HEK293 (cell line): Measurements from ENCODE around the gene ROR2.

ENCODE experiments used
- CTCF ChIA-PET: fragments of 350-600 bp; formaldehyde crosslinking; extraction: SDS; loops from one replicate; lab custom pipeline; 2021; ENCODE audit warnings: antibody characterized with exemption; lab: Yijun Ruan, JAX
- POLR2A ChIA-PET: fragments of 300-600 bp; formaldehyde crosslinking; extraction: SDS; loops from one replicate; lab custom pipeline; 2020; ENCODE audit warnings: antibody characterized with exemption, inconsistent platforms; lab: Yijun Ruan, JAX
- H3K27ac ChIP-seq: fragments of 200-500 bp; sonication (Bioruptor generic); 2 replicates; pipeline ENCODE4 v1.5.1; 2014; ENCODE audit warnings: low read depth, low read length, control low read depth, inconsistent platforms; ENCODE audit errors: extremely low read depth
- H3K36me3 ChIP-seq, 2 experiments: fragments of 200-500 bp in 1 of 2; sonication (Bioruptor generic) in 1 of 2; 1 replicate in 1 of 2; 2 replicates in 1 of 2; pipeline ENCODE4 v1.5.1; 2014 to 2017; ENCODE audit warnings: inconsistent platforms in 2 of 2, low read length in 2 of 2; ENCODE audit not compliant: control insufficient read depth in 2 of 2, insufficient read depth in 1 of 2
- H3K4me1 ChIP-seq: fragments of 200-500 bp; sonication (Bioruptor generic); 2 replicates; pipeline ENCODE4 v1.5.1; 2014; ENCODE audit warnings: mild to moderate bottlenecking, low read length, inconsistent platforms; ENCODE audit not compliant: control insufficient read depth, insufficient read depth
- H3K4me3 ChIP-seq: 2 replicates; pipeline ENCODE4 v1.5.1; 2011; ENCODE audit warnings: low read depth, mild to moderate bottlenecking, control low read depth, low read length, moderate library complexity
- H3K9me3 ChIP-seq: fragments of 200-500 bp; sonication (Bioruptor generic); 2 replicates; pipeline ENCODE4 v1.5.1; 2014; ENCODE audit warnings: low read depth, low read length, inconsistent platforms; ENCODE audit not compliant: control insufficient read depth, insufficient read depth
- EGR2 ChIP-seq: fragments of 450-650 bp; formaldehyde crosslinking; IDR thresholded peaks from 2 replicates; pipeline ENCODE4 v1.5.1; 2016; ENCODE audit warnings: low read depth, missing biosample characterization, missing genetic modification characterization
- FEZF1 ChIP-seq: fragments of 450-650 bp; formaldehyde crosslinking; IDR thresholded peaks from 2 replicates; pipeline ENCODE4 v1.5.1; 2016; ENCODE audit warnings: missing biosample characterization, missing genetic modification characterization
- GLI2 ChIP-seq: fragments of 450-650 bp; formaldehyde crosslinking; IDR thresholded peaks from 2 replicates; pipeline ENCODE4; 2017; ENCODE audit warnings: missing biosample characterization, missing genetic modification characterization, low read depth, borderline replicate concordance
- GLIS1 ChIP-seq: fragments of 450-650 bp; formaldehyde crosslinking; IDR thresholded peaks from 2 replicates; pipeline ENCODE4 v1.5.1; 2016; ENCODE audit warnings: missing biosample characterization, missing genetic modification characterization
- HOXA7 ChIP-seq: sonication (generic); formaldehyde crosslinking; IDR thresholded peaks from 2 replicates; pipeline ENCODE4 v1.8.1; 2022; ENCODE audit warnings: missing genetic modification reagents, borderline replicate concordance
- KLF7 ChIP-seq: fragments of 450-650 bp; formaldehyde crosslinking; IDR thresholded peaks from 2 replicates; pipeline ENCODE4 v1.5.1; 2016; ENCODE audit warnings: missing biosample characterization, missing genetic modification characterization, borderline replicate concordance
- REPIN1 ChIP-seq: fragments of 450-650 bp; formaldehyde crosslinking; IDR thresholded peaks from 2 replicates; pipeline ENCODE4 v1.5.1; 2017; ENCODE audit warnings: missing biosample characterization, missing genetic modification characterization, low read depth
- SP7 ChIP-seq: fragments of 450-650 bp; formaldehyde crosslinking; IDR thresholded peaks from 2 replicates; pipeline ENCODE4 v1.5.1; 2016; ENCODE audit warnings: missing biosample characterization, missing genetic modification characterization
- ZBTB20 ChIP-seq: fragments of 450-650 bp; formaldehyde crosslinking; IDR thresholded peaks from 2 replicates; pipeline ENCODE4 v1.5.1; 2016; ENCODE audit warnings: missing biosample characterization, missing genetic modification characterization
- ZBTB48 ChIP-seq: fragments of 450-650 bp; formaldehyde crosslinking; IDR thresholded peaks from 2 replicates; pipeline ENCODE4 v1.5.1; 2016; ENCODE audit warnings: missing biosample characterization, missing genetic modification characterization
- ZIC2 ChIP-seq: fragments of 450-650 bp; formaldehyde crosslinking; IDR thresholded peaks from 2 replicates; pipeline ENCODE4 v1.5.1; 2016; ENCODE audit warnings: missing biosample characterization, missing genetic modification characterization
- ZNF157 ChIP-seq: fragments of 450-650 bp; formaldehyde crosslinking; IDR thresholded peaks from 2 replicates; pipeline ENCODE4 v1.5.1; 2016; ENCODE audit warnings: missing biosample characterization, missing genetic modification characterization
- ZNF175 ChIP-seq: fragments of 450-650 bp; formaldehyde crosslinking; IDR thresholded peaks from 2 replicates; pipeline ENCODE4 v1.5.1; 2016; ENCODE audit warnings: missing biosample characterization, missing genetic modification characterization
- ZNF18 ChIP-seq: fragments of 450-650 bp; formaldehyde crosslinking; IDR thresholded peaks from 2 replicates; pipeline ENCODE4 v1.5.1; 2016; ENCODE audit warnings: missing biosample characterization, missing genetic modification characterization
- ZNF335 ChIP-seq: fragments of 450-650 bp; formaldehyde crosslinking; conservative IDR thresholded peaks from 2 replicates; pipeline ENCODE4 v1.5.1; 2016; ENCODE audit warnings: missing biosample characterization, missing genetic modification characterization
- ZNF585B ChIP-seq: fragments of 450-650 bp; formaldehyde crosslinking; IDR thresholded peaks from 2 replicates; pipeline ENCODE4 v1.5.1; 2016; ENCODE audit warnings: missing biosample characterization, missing genetic modification characterization
- ZNF623 ChIP-seq: fragments of 450-650 bp; formaldehyde crosslinking; IDR thresholded peaks from 2 replicates; pipeline ENCODE4 v1.5.1; 2016; ENCODE audit warnings: missing biosample characterization, missing genetic modification characterization
- ZNF624 ChIP-seq: fragments of 450-650 bp; formaldehyde crosslinking; IDR thresholded peaks from 2 replicates; pipeline ENCODE4 v1.5.1; 2017; ENCODE audit warnings: missing biosample characterization, missing genetic modification characterization
- ZNF629 ChIP-seq: fragments of 450-650 bp; formaldehyde crosslinking; IDR thresholded peaks from 2 replicates; pipeline ENCODE4 v1.5.1; 2017; ENCODE audit warnings: missing biosample characterization, missing genetic modification characterization
- ZNF707 ChIP-seq: fragments of 450-650 bp; formaldehyde crosslinking; IDR thresholded peaks from 2 replicates; pipeline ENCODE4 v1.5.1; 2016; ENCODE audit warnings: missing biosample characterization, missing genetic modification characterization
- ZNF791 ChIP-seq: fragments of 450-650 bp; formaldehyde crosslinking; IDR thresholded peaks from 2 replicates; pipeline ENCODE4 v1.5.1; 2016; ENCODE audit warnings: missing biosample characterization, missing genetic modification characterization
- ZNF792 ChIP-seq: fragments of 450-650 bp; formaldehyde crosslinking; IDR thresholded peaks from 2 replicates; pipeline ENCODE4 v1.5.1; 2016; ENCODE audit warnings: missing biosample characterization, missing genetic modification characterization
- ZNF830 ChIP-seq: fragments of 450-650 bp; IDR thresholded peaks from 2 replicates; pipeline ENCODE4 v1.5.0; 2018; ENCODE audit warnings: missing biosample characterization, missing genetic modification characterization, low read depth, mild to moderate bottlenecking, moderate library complexity
- TF ChIP-seq, protein P1 (sequence below): fragments of 450-650 bp; formaldehyde crosslinking; IDR thresholded peaks from 2 replicates; pipeline ENCODE4 v1.5.1; 2016; ENCODE audit warnings: missing biosample characterization, missing genetic modification characterization, low read depth
- TF ChIP-seq, protein P2 (sequence below): fragments of 450-650 bp; formaldehyde crosslinking; IDR thresholded peaks from 2 replicates; pipeline ENCODE4 v1.5.1; 2016; ENCODE audit warnings: missing biosample characterization, missing genetic modification characterization
- TF ChIP-seq, protein P3 (sequence below): fragments of 450-650 bp; formaldehyde crosslinking; IDR thresholded peaks from 2 replicates; pipeline ENCODE4 v1.5.1; 2017; ENCODE audit warnings: missing biosample characterization, missing genetic modification characterization
- TF ChIP-seq, protein P4 (sequence below): fragments of 450-650 bp; formaldehyde crosslinking; IDR thresholded peaks from 2 replicates; pipeline ENCODE4 v1.5.0; 2017; ENCODE audit warnings: missing biosample characterization, missing genetic modification characterization, borderline replicate concordance

ROR2 gene

DNA sequence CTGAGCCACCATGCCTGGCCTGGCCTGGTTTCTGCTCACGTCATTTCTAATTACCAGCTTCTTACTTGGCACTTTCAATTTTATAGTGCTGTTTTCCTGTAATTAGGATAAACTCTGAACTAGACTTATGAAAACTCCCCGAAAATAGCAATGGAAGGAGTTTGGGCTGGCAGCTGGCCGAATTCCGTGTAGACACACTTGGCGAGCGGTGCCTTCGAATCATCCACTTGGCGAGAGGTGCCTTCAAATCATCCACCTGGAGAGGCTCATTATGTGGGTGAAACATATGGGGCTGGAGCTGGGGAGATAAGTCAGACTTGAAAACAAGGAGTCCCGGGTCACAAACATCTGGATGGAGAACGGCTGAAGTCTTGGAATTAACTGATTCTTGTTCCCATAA lies 203.7 kb downstream of the ROR2 start (continued):
- no peak for TF ChIP-seq ZNF792 (tag by site-specific recombination)
- TF ChIP-seq ZIC2 (tag by site-specific recombination): no peak
- TF ChIP-seq SP7: no peak
- TF ChIP-seq, protein P1, sequence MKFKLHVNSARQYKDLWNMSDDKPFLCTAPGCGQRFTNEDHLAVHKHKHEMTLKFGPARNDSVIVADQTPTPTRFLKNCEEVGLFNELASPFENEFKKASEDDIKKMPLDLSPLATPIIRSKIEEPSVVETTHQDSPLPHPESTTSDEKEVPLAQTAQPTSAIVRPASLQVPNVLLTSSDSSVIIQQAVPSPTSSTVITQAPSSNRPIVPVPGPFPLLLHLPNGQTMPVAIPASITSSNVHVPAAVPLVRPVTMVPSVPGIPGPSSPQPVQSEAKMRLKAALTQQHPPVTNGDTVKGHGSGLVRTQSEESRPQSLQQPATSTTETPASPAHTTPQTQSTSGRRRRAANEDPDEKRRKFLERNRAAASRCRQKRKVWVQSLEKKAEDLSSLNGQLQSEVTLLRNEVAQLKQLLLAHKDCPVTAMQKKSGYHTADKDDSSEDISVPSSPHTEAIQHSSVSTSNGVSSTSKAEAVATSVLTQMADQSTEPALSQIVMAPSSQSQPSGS: no peak
- TF ChIP-seq FEZF1 (tag by site-specific recombination): no peak
- no peak for TF ChIP-seq GLIS1 (tag by site-specific recombination)
- no peak for TF ChIP-seq HOXA7
- no peak for TF ChIP-seq ZNF585B
- TF ChIP-seq EGR2 (tag by site-specific recombination): no peak
- no peak for TF ChIP-seq ZNF157 (tag by site-specific recombination)

DNA sequence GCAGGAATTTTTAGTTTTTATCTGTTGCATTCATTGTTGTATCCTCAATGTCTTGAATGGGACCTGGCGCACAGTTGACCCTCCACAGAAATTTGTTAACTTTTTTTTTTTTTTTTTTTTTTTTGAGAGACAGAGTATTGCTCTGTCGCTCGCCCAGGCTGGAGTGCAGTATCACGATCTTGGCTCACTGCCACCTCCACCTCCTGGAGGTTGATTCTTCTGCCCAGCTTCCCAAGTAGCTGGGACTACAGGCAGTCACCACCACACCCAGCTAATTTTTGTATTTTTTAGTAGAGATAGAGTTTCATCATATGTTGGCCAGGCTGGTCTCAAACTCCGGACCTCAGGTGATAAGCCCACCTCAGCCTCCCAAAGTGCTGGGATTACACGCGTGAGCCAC lies 205.9 kb downstream of the ROR2 start:
- Histone ChIP-seq H3K9me3 (no peaks in the 10 kb centered on the region), H3K36me3 (no peaks in the 10 kb centered on the region), H3K27ac (no peak overlapping the region), H3K4me3 (no peak overlapping the region), H3K4me1 (peaks cover 2% of the 10 kb centered on the region; the same call in 1 of the 2 replicates)
- ChIA-PET CTCF (no interaction called here), POLR2A (no interaction called here)
- TF ChIP-seq, protein P2, sequence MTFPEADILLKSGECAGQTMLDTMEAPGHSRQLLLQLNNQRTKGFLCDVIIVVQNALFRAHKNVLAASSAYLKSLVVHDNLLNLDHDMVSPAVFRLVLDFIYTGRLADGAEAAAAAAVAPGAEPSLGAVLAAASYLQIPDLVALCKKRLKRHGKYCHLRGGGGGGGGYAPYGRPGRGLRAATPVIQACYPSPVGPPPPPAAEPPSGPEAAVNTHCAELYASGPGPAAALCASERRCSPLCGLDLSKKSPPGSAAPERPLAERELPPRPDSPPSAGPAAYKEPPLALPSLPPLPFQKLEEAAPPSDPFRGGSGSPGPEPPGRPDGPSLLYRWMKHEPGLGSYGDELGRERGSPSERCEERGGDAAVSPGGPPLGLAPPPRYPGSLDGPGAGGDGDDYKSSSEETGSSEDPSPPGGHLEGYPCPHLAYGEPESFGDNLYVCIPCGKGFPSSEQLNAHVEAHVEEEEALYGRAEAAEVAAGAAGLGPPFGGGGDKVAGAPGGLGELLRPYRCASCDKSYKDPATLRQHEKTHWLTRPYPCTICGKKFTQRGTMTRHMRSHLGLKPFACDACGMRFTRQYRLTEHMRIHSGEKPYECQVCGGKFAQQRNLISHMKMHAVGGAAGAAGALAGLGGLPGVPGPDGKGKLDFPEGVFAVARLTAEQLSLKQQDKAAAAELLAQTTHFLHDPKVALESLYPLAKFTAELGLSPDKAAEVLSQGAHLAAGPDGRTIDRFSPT (tag by site-specific recombination): no peak
- no peak for TF ChIP-seq KLF7 (tag by site-specific recombination)
- TF ChIP-seq, protein P3, sequence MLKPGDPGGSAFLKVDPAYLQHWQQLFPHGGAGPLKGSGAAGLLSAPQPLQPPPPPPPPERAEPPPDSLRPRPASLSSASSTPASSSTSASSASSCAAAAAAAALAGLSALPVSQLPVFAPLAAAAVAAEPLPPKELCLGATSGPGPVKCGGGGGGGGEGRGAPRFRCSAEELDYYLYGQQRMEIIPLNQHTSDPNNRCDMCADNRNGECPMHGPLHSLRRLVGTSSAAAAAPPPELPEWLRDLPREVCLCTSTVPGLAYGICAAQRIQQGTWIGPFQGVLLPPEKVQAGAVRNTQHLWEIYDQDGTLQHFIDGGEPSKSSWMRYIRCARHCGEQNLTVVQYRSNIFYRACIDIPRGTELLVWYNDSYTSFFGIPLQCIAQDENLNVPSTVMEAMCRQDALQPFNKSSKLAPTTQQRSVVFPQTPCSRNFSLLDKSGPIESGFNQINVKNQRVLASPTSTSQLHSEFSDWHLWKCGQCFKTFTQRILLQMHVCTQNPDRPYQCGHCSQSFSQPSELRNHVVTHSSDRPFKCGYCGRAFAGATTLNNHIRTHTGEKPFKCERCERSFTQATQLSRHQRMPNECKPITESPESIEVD (tag by site-specific recombination): no peak

- POLR2A ChIA-PET: no interaction called here
- no peaks in the 10 kb centered on the region for H3K9me3 ChIP-seq
- no peak overlapping the region for H3K27ac ChIP-seq
- no peaks in the 10 kb centered on the region for H3K4me1 ChIP-seq
- H3K4me3 ChIP-seq: no peak overlapping the region
- CTCF ChIA-PET: interaction anchor here (0.9 kb wide), 1 partner anchor 17 kb away, joined by 3 read pairs; no protein-coding TSS in a partner anchor
- H3K36me3 ChIP-seq: peaks cover 0 to 8% of the 10 kb centered on the region in 2 experiments; a peak in 1 of 3 replicates
- TF ChIP-seq REPIN1 (tag by site-specific recombination) (no peak), ZNF624 (tag by site-specific recombination) (no peak), ZBTB48 (tag by site-specific recombination) (no peak), ZNF175 (tag by site-specific recombination) (no peak), ZNF335 (no peak), ZNF18 (no peak), ZNF830 (tag by site-specific recombination) (no peak), ZNF707 (tag by site-specific recombination) (no peak), GLI2 (no peak), ZBTB20 (no peak), ZNF629 (tag by site-specific recombination) (no peak), ZNF623 (no peak), ZNF791 (tag by site-specific recombination) (no peak)
- TF ChIP-seq, protein P4, sequence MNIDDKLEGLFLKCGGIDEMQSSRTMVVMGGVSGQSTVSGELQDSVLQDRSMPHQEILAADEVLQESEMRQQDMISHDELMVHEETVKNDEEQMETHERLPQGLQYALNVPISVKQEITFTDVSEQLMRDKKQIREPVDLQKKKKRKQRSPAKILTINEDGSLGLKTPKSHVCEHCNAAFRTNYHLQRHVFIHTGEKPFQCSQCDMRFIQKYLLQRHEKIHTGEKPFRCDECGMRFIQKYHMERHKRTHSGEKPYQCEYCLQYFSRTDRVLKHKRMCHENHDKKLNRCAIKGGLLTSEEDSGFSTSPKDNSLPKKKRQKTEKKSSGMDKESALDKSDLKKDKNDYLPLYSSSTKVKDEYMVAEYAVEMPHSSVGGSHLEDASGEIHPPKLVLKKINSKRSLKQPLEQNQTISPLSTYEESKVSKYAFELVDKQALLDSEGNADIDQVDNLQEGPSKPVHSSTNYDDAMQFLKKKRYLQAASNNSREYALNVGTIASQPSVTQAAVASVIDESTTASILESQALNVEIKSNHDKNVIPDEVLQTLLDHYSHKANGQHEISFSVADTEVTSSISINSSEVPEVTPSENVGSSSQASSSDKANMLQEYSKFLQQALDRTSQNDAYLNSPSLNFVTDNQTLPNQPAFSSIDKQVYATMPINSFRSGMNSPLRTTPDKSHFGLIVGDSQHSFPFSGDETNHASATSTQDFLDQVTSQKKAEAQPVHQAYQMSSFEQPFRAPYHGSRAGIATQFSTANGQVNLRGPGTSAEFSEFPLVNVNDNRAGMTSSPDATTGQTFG (tag by site-specific recombination): no peak
These were observed 208.5 kb downstream of the ROR2 start for GRCh38 chr9:91741522-91741921.
